CMK (cell line): ENCODE measurements around the gene ORC2.
"Not testable (repeated sequence)": the region's sequence is repeated elsewhere in the genome, so short reads cannot be mapped to it uniquely, and the experiment has no call there.

Experiments
- DNase-seq: peaks from one replicate; pipeline ENCODE4 v3.0.0-alpha.2; 2010; ENCODE audit warnings: low read depth

ORC2 gene

GRCh38 chr2:200930947-200931626, 32.4 kb downstream of the ORC2 start:
- no peak for DNase-seq

- DNase-seq = no peak
Measured at GRCh38 chr2:200929334-200930249, 33.9 kb downstream of the ORC2 start.

- no peak for DNase-seq
Measured at GRCh38 chr2:200922439-200922838, 41.0 kb downstream of the ORC2 start.

GRCh38 chr2:200913654-200914053, 49.8 kb downstream of the ORC2 start:
- DNase-seq = no peak

- no peak for DNase-seq
Measured at GRCh38 chr2:200909958-200910357, 53.5 kb downstream of the ORC2 start.

- no peak for DNase-seq
Measured at GRCh38 chr2:200905618-200906296, 57.7 kb downstream of the ORC2 start.

- DNase-seq = peak; percentile 56
Measured at GRCh38 chr2:200901459-200902072, 61.9 kb downstream of the ORC2 start.

- DNase-seq = no peak
Measured at GRCh38 chr2:200899482-200899881, 64.0 kb downstream of the ORC2 start.

- DNase-seq = peak; percentile 97
Measured at GRCh38 chr2:200888704-200889625, 74.5 kb downstream of the ORC2 start, which contains the start of the genes NIF3L1 and PPIL3. NIF3L1 (plus strand) TSS chr2:200889371; CDS start chr2:200891944, 2,573 bp downstream. PPIL3 (minus strand) TSS chr2:200889077; CDS start chr2:200887615, 1,462 bp downstream.

GRCh38 chr2:200881715-200882249, 81.7 kb downstream of the ORC2 start:
- not testable (repeated sequence) for DNase-seq

- no peak for DNase-seq
Measured at GRCh38 chr2:200878289-200878880, 85.1 kb downstream of the ORC2 start.

GRCh38 chr2:200877443-200877842, 86.0 kb downstream of the ORC2 start:
- DNase-seq = no peak

- no peak for DNase-seq
Measured at GRCh38 chr2:200873560-200873959, 89.9 kb downstream of the ORC2 start.

GRCh38 chr2:200871151-200871550, 92.3 kb downstream of the ORC2 start:
- no peak for DNase-seq

GRCh38 chr2:200869014-200869413, 94.4 kb downstream of the ORC2 start:
- no peak for DNase-seq

- peak; percentile 81 for DNase-seq
Measured at GRCh38 chr2:200864176-200865034, 99.1 kb downstream of the ORC2 start, which contains the start of gene CLK1. CLK1 (minus strand) TSS chr2:200864658; CDS start chr2:200861862, 2,796 bp downstream.

- DNase-seq = no peak
Measured at GRCh38 chr2:200863782-200864175, 99.7 kb downstream of the ORC2 start.

- DNase-seq = no peak
Measured at GRCh38 chr2:200862532-200863000, 100.9 kb downstream of the ORC2 start.

GRCh38 chr2:200861617-200862155, 101.8 kb downstream of the ORC2 start:
- DNase-seq = no peak
